ENCODE data around the gene RPS6KA2.

RPS6KA2 gene

DNA sequence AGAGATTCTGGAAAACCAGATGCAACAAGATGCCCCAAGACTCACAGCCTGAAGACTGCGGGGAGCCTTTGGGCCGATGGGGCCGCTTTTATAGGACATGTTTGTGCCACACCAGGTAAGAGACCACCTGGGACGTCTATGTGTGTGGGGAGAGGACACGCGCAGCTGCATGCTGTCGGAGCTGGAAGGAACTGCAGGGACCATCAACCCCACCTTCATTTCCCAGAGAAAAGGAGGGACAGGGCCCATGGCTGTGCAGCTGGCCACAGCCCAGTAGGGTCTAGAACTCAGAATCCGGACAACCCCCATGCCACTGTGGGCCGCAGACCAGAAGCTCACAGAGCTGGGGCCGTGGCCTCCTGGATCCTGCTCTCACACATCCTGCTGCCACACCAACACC lies 144.0 kb downstream of the RPS6KA2 start:
- no peak for TF ChIP-seq CTCF (IDR thresholded peaks at IDR 0.05; ENCODE audit: extremely low read depth, insufficient read depth, missing control alignments)
- in situ Hi-C loops (cut with MboI; ENCODE audit: low pct_unique_long_range_greater_than_20kb, low sequenced_read_pairs, unreplicated experiment): no loop called here
- no peak for DNase-seq (ENCODE audit: low spot score)

- in situ Hi-C loops (cut with MboI; ENCODE audit: low pct_unique_long_range_greater_than_20kb, low sequenced_read_pairs, unreplicated experiment): no loop called here
- no peak for DNase-seq (ENCODE audit: low spot score)
- no peak for TF ChIP-seq CTCF (IDR thresholded peaks at IDR 0.05; ENCODE audit: extremely low read depth, insufficient read depth, missing control alignments)
Measured at GRCh38 chr6:166478782-166479592, 148.1 kb downstream of the RPS6KA2 start.

DNA sequence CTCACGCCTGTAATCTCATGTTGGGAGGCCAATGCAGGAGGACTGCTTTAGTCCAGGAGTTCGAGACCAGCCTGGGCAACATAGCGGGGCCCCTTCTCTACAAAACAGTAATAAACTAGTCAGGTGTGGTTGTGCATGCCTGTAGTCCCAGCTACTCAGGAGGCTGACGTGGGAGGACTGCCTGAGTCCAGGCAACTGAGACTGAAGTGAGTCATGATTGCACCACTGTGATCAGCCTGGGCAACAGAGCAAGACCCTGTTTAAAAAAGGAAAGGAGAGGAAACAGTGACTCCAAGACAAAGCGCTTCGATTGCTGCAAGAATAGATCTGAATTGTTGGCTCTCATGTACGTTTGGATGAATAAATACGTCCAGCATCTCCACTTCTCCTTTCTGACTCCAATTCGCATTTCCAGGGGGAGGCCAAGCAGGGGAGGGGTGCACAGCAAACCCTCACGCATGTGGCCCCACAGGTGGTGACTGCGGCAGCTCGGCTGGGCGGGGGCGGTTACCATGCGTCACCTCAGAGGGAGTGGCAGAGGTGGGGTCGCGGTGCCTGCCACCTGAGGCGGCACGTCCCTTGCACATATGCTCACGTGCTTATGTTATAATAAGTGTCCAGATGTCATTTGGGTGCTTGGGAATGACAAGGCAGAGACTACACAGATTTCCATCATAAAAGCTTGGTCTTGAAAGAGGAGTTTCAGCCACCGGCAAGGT lies 149.2 kb downstream of the RPS6KA2 start:
- no peak for DNase-seq (ENCODE audit: low spot score)
- in situ Hi-C loops (cut with MboI; ENCODE audit: low pct_unique_long_range_greater_than_20kb, low sequenced_read_pairs, unreplicated experiment): no loop called here
- TF ChIP-seq CTCF (IDR thresholded peaks at IDR 0.05; ENCODE audit: extremely low read depth, insufficient read depth, missing control alignments): no peak

DNA sequence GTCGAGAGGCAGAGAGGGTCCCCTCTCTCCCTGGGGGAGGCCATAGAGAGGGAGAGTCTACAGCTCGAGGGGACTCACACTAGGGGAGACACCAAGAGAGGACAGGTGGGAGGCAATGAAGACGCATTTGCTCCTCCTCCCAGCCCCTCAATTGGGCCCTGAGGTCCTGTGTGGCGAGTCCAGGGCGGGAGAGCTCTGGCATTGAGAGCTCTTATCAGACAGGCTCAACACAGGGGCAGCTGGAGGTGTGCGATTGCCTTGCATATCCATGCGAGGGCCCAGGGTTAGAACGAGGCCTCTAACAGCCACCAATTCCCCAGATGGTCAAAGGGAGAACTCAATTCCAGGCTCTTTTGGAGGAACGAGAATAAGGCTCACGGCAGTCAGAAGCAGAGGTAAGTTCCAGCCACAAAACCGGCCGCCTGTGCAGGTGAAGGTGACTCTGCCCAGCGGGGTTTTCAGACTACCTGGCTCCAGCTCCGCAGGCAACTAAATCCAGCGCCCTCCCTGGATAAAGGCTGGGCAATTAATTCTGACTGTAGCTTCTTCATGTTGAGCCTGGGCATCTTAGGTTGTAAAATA lies 150.3 kb downstream of the RPS6KA2 start:
- in situ Hi-C loops (cut with MboI; ENCODE audit: low pct_unique_long_range_greater_than_20kb, low sequenced_read_pairs, unreplicated experiment): no loop called here
- TF ChIP-seq CTCF (IDR thresholded peaks at IDR 0.05; ENCODE audit: extremely low read depth, insufficient read depth, missing control alignments): no peak
- DNase-seq (ENCODE audit: low spot score): no peak

- no peak for DNase-seq (ENCODE audit: low spot score)
- in situ Hi-C loops (cut with MboI; ENCODE audit: low pct_unique_long_range_greater_than_20kb, low sequenced_read_pairs, unreplicated experiment): no loop called here
- no peak for TF ChIP-seq CTCF (IDR thresholded peaks at IDR 0.05; ENCODE audit: extremely low read depth, insufficient read depth, missing control alignments)
Measured at GRCh38 chr6:166476061-166476591, 150.9 kb downstream of the RPS6KA2 start.

DNA sequence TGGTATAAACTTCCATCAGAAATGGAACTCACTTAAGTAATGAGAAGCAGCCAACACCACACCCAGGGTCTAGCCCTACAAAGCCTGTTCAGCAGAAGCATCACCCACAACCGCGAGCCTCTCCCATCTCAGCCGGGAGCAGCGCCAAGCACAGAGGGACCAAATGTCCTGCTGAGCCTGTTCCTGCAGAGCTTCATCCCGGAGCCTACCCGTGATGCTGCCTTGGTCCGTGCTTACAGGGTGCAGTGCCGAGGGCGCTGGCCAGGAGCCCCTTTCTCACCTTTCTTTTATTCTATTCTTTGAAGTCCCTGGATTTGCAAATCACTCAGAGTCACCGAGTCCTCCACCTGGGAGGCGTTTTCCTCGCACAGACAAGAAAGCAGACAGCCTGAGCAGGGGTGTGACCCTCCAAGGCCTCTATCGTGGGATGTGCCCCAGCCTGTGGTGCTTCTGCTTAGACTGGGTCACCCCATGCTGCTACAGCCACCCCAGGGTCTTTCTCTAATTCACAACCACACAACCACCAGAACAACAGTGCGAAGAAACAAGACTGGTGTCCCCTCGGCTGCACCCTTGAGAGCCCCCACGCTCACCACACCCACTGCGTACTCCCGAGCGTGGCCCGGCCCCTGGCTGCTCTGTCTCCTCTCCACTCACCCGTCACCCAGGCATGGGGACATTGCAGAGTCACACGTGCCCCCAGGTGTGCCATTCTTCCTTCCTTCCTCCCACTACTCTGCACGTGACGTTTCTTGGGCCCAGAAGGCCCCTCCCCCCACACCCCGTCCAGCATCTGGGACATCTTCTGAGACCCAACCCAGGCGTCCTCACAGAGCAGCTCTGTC lies 152.1 kb downstream of the RPS6KA2 start:
- DNase-seq (ENCODE audit: low spot score): no peak

More for the DNA sequence above, 152.1 kb downstream of the RPS6KA2 start:
- in situ Hi-C loops (cut with MboI; ENCODE audit: low pct_unique_long_range_greater_than_20kb, low sequenced_read_pairs, unreplicated experiment): no loop called here
- TF ChIP-seq CTCF (IDR thresholded peaks at IDR 0.05; ENCODE audit: extremely low read depth, insufficient read depth, missing control alignments): no peak

Measured in GM13977 (cell line).